ENCODE results near the gene ARL8A. TPM values are rescaled to one million over a fixed set of nuclear protein-coding genes. Genes with fewer than 3 reads are reported as not detected.
"Not testable (repeated sequence)": the region's sequence is repeated elsewhere in the genome, so short reads cannot be mapped to it uniquely, and the experiment has no call there.

The ARL8A gene
- polyA plus RNA-seq (ENCODE audit: insufficient read length in 3 of 3) = 10 to 100 TPM; 41.9 to 46.0 (median 43.3) TPM

GRCh38 chr1:202144402-202145067 is at the start of gene ARL8A:
TSS of gene ARL8A (minus strand) at chr1:202144737. CDS start at chr1:202144572, 165 bp downstream.
- no peak for DNase-seq (ENCODE audit: low read depth in 3 of 3, low spot score in 2 of 3)

DNA sequence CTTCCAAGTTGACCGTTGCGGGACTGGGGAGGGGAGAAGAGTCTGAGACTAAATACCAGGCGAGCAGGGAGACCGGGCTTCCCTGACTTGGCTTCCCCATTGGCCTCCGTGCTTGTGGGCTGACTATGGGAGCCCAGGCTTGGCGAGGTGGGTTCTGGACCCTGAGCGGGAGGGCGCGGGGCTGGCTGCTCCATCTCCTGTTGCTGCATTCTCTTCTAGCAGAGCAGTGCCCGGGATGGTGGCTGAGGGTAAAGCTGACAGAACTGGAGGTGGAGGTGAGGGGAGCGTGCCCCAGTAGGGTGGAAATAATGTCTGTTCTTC is 49.8 kb upstream of the ARL8A start:
- no peak for DNase-seq (ENCODE audit: low read depth in 3 of 3, low spot score in 2 of 3)

DNA sequence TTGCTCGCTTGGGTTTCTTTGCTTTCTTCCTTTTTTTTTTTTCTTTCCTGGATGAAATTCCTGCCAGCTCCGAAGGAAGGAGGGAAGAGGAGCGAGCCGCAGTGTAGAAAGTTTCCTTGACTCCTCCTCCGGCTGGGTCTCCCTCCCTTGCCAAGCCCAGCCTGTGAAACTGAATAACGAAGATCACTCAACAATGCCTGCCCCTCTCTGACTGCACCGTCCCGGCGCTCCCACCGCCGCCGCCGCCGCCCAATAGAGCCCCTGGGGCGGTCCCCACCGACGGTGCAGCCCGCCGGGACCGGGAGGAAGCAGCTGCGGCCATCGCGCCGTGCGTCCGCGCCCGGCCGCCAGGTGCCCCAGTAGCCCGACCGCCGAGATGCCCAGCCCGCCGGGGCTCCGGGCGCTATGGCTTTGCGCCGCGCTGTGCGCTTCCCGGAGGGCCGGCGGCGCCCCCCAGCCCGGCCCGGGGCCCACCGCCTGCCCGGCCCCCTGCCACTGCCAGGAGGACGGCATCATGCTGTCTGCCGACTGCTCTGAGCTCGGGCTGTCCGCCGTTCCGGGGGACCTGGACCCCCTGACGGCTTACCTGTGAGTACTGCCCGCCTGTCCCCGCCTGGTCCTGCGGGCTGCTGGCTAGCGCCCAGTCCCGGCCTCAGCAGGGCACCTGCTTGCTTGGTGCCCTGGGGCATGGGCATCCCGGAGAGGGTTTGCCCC is 49.2 kb upstream of the ARL8A start, which contains the start of gene LGR6:
TSS of gene LGR6 (plus strand) at position 186 of the 714 bp plus-strand sequence. CDS start at position 377, 191 bp downstream.
- no peak for DNase-seq (ENCODE audit: low read depth in 3 of 3, low spot score in 2 of 3)

GRCh38 chr1:202192770-202193613 is 48.5 kb upstream of the ARL8A start:
- no peak for DNase-seq (ENCODE audit: low read depth in 3 of 3, low spot score in 2 of 3)

DNA sequence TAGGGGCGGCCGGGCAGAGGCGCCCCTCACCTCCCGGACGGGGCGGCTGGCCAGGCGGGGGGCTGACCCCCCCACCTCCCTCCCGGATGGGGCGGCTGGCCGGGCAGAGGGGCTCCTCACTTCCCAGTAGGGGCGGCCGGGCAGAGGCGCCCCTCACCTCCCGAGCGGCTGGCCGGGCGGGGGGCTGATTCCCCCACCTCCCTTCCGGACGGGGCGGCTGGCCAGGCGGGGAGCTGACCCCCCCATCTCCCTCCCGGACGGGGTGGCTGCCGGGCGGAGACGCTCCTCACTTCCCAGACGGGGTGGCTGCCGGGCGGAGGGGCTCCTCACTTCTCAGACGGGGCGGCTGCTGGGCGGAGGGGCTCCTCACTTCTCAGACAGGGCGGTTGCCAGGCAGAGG is 46.9 kb upstream of the ARL8A start:
- not testable (repeated sequence) for DNase-seq (ENCODE audit: low read depth in 3 of 3, low spot score in 2 of 3)

DNA sequence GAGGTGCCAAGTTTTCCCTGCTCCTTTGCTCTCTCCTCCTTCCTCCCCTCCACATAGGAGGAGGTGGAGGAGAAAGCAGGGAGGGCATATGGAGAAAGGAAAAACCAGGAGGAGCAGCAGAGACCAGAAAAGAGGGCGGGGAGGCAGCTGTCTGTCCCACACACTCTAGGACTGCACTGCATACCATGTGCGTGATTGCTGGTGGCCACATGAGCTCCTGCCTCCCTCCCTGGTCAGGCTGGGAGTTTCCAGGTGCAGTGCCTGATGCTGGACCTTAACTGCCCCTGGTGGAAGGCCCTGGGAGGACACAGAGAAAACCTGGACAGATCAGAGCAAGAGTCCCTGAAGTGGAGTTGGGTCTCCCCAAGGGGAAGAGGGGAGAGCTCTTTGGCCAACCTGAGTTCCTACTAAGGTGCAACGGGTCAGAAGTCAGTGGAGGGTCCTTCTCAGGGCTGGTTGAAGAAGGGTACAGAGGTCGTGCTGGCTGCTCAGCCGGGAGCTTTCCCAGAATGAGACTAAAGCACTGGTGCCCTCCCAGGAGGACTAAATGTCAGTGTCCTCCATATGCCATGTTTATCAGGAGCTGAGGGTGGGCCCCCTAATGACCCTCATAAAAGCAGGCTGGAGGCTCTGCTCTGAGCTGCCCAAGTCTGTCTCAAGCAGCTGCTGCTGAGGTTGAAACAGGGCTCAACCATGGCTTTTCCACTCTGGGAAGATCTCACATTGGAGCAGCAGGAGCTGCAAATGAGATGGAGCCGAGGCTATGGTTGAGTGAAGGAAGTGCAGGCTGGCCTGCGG is 45.6 kb upstream of the ARL8A start:
- no peak for DNase-seq (ENCODE audit: low read depth in 3 of 3, low spot score in 2 of 3)

DNA sequence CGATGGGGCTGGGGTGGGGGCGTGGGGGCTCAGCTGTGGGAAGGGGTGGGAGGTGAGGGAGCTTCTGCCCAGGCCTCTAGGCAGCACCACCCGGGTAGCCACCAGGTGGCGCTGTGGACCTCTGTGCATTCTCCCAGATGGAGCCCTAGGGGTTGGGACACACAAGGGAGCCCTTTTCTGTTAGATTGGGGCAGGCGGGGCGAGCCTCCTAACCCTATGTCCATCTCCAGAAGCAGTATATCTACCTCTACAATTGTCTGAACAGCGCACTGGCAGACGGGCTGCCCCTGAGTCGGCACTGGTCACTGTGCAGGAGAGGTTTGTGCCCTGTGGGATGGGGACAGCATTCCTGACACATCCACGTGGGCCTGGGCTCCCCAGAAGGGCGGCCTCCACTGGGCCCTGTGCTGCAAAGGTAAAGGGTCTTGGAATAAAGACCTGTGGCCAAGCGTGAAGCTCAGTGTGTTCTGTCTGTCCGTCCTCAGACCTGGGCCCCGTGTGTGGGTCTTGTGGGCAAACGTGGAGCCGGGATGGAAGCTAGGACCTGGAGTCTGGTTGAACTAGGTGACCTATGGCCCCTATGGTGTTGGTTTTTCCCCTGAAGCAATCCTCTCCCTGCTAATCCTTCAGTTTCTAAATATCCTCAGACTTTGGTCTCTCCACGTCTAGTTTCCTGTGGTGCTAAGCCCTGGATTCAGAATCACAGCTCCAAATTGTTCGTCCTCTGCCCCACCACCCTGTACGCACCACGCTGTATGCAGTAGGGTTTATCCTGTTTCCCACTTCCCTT is 44.7 kb upstream of the ARL8A start:
- DNase-seq (ENCODE audit: low read depth in 3 of 3, low spot score in 2 of 3) = no peak

DNA sequence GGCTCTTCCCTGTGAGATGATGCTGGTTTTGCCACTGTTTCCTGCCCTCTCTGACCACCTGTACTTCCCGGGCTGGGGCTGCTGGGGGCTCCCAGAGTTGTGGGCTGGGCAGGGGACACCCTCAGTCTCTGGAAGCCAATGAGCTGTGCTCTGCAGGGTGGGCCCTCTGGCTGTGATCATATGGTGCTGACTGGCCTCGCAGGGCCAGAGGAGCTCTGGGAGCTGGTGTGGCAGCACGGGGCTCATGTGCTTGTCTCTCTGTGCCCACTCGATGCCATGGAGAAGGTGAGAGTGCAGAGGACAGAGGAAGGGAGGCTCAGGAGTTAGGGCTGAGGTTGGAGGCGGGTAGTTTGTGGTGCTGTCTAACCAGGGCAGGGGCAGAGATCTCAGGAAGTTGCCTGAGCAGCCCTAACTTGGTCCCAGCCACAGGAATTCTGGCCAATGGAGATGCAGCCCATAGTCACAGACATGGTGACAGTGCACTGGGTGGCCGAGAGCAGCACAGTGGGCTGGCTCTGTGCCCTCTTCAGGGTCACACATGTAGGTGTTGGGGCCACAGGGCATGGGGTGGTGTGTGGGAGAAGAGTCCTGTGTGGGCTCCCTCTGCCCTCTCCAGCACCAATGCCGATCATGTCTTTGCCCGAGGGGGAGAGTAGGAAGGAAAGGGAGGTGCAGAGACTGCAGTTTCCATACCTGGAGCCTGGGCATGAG is 43.3 kb upstream of the ARL8A start:
- no peak for DNase-seq (ENCODE audit: low read depth in 3 of 3, low spot score in 2 of 3)

- no peak for DNase-seq (ENCODE audit: low read depth in 3 of 3, low spot score in 2 of 3)
Measured at GRCh38 chr1:202187041-202187671, 42.6 kb upstream of the ARL8A start.

- no peak for DNase-seq (ENCODE audit: low read depth in 3 of 3, low spot score in 2 of 3)
Measured at GRCh38 chr1:202186327-202186726, 41.8 kb upstream of the ARL8A start.

DNA sequence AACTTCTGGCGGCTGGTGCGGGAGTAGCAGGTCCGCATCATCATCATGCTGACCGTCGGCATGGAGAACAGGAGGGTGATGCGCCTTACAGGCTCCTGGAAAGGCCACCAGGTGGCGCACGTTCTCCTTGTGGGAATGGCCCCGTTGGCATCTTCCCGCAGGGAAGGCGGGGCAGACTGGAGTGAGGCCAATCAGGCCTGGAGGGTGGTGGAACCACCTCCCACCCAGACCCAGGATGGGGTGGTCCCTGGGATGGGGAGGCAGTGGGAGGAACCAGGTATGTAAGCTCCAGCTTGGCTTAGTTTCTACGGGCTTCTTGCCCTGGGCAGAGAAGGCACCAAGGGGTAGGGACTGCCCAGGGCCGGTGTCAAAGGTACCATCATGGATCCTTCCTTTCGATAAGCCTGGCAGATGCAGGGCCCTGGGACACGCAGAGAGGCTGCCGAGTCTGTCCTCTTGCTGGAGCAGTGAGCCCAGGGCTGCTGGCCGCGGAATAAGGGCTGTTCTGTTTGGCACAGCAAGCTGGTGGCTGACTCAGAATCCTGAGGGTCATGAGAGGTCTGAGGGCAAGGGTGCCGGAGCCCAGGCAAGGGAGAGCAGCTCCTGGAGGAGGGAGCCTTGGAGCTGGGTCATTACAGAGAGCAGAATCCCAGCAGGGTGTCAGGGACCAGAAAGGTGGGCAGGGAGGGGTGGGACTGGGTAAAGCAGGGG is 40.4 kb upstream of the ARL8A start:
- DNase-seq (ENCODE audit: low read depth in 3 of 3, low spot score in 2 of 3) = peak; percentile 60 to 82 (median 70)

DNA sequence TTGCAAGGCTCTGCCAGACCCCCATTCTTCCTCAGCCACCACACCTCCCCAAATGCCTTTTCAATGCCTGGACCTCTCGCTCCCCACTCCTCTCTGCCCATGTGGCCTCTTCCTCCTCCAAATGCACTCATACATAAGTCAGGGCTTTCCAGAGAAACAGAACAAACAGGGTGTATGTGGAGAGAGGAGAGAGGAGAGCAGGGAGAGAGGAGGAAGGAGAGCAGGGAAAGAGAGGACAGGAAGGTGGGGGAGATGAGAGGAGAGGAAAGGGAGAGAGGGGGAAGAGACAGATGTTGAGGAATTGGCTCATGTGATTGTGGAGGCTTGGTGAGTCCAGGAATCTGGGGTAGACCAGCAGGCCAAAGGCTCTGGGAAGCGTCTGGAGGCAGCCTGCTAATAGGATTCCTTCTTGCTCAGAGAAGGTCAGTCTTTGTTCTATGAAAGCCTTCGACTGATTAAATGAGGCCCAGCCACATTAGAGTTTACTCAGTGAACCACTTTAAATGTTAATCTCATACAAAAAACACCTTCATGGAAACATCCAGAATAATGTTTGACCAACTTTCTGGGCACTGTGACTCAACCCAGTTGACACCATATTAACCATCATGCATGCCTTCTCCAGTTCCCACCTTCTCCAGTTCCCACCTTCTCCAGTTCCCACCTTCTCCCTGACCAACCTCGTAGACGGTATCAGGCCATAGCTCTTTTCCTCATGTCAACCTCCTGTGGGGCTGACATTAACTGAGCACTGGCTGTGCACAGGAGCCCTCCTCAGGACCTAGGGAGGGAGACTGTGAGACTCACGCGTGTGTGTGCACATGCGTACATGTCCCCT is 37.7 kb upstream of the ARL8A start:
- no peak for DNase-seq (ENCODE audit: low read depth in 3 of 3, low spot score in 2 of 3)

DNA sequence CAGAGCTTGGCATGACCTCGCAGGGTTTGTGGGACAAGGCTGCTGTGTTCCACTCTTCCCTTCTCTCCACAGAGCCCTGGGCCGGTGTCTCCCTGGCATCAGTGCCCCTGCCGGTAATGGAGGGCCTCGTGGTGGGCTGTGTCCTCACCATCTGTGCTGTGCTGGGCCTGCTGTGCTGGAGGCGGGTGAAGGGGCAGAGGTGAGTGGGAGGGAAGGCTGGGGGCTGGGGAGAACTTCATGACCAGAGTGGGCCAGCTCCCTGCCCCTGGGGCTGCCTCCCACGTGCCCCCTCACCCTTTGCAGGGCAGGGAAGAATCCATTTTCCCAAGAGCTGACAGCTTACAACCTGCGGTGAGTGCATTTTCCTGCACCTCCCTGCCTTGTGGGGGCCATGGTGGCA is 37.0 kb upstream of the ARL8A start:
- DNase-seq (ENCODE audit: low read depth in 3 of 3, low spot score in 2 of 3) = no peak

GRCh38 chr1:202180751-202181139 is 36.2 kb upstream of the ARL8A start:
- not testable (repeated sequence) for DNase-seq (ENCODE audit: low read depth in 3 of 3, low spot score in 2 of 3)

GRCh38 chr1:202179828-202180750 is 35.6 kb upstream of the ARL8A start:
- no peak for DNase-seq (ENCODE audit: low read depth in 3 of 3, low spot score in 2 of 3)

All from right renal cortex interstitium (tissue), 3 donors.